NCI-H1694 (cell line): Measurements from ENCODE around the gene KRT35.

ENCODE experiments used
- DNase-seq: peaks from one replicate; lab custom pipeline; 2025; lab: John Stamatoyannopoulos, UW

The KRT35 gene

DNA sequence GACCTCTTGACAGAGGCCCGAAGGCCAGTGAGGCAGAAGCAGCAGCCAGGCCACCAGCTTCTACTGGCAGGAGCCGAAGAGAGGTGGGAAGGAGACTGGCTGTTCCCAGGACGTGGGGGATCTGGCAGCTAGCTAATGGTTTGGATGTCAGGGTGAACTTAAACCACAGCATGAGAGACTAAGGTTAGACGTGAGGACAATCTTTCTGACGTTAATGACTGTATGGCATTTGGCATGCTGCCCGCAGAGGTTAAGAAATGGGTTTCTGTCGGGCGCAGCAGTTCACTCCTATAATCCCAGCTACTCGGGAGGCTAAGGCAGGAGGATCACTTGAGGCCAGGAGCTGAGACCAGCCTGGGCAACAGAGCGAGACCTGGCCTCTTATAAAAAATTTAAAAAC, 30.8 kb upstream of the KRT35 start:
- DNase-seq = no peak

DNA sequence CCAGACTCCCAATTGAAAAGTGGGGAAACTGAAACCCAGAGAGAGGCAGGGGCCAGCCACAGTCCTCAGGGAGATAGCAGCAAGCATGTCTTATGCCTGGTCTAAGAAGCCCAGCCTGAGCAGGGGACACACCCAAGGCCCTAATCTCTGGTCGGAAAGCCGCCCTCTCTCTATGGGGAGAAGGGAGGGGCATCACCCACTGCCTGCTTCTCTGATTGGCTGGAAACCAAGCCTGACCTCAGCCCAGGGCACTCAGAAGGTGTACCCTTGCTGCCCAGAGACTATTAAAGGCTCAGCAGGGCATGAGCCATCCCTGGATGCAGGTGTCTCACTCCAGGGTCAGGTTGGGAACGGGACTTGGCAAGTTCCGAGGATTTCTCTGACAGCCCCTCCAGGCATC, 30.2 kb upstream of the KRT35 start:
- DNase-seq = no peak

DNA sequence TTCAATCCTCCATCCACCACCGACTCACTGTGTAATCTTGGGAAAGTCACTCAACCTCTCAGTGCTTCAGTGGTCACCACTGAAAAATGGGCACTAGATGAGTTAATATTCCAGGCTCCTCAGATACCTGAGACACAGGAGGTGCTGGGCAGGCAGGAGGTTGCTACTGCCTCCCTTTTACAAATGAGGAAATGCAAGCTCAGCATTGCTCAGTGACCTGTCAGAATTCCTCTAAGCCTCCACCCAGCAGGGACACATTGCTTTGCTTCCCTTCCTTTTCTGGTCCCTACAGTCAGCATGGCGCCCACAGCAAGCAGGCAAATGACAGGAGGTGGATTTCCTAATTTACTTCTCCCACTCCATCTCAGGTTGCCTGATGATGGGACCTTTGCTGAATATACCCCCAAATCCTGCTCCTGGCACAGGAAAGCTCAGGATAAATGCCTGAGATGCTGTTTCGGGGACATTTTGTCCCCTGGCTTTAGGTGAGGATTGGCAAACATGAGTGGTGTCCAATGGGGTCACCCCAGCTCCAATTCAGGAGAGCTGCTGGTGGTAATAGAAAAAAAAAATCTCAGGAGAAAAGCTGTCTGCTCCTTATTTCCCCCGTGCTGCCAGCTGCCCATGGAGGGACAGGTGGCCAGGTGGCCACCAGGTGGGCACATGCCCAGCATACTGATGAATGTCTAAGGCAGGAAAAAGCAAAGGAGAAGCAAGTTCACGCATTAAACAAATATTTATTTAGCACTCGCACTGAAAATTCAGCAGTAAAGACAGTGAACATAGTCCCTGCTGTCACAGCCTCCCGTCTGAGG, 29.5 kb upstream of the KRT35 start:
- no peak for DNase-seq

DNA sequence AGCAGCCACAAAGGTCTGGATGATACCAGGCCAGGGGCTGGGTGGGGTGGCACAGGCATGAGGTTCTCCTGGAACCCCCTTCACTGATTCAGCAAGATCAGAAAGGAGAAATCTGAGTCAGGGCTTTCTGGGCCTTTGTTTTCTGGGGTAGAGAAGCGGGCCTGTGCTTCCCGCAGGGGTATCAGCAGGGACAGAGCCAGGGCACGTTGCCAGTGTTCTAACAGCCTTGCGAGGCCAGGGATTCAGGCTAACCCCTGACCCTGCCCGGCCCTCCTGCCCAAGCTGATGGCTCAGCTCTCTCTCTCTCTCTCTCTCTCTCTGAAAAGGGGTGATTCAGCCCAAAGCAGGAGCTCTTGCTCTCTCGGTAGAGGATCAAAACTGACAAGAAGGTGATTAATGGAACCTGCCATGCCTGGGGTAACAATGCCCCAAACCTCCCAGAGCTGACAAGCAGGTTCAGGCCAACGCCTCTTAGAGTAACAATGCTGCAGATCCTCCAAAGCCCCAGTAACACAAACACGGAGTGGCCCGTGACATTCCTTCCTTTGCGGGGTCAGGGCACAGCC, 26.4 kb upstream of the KRT35 start:
- no peak for DNase-seq

DNA sequence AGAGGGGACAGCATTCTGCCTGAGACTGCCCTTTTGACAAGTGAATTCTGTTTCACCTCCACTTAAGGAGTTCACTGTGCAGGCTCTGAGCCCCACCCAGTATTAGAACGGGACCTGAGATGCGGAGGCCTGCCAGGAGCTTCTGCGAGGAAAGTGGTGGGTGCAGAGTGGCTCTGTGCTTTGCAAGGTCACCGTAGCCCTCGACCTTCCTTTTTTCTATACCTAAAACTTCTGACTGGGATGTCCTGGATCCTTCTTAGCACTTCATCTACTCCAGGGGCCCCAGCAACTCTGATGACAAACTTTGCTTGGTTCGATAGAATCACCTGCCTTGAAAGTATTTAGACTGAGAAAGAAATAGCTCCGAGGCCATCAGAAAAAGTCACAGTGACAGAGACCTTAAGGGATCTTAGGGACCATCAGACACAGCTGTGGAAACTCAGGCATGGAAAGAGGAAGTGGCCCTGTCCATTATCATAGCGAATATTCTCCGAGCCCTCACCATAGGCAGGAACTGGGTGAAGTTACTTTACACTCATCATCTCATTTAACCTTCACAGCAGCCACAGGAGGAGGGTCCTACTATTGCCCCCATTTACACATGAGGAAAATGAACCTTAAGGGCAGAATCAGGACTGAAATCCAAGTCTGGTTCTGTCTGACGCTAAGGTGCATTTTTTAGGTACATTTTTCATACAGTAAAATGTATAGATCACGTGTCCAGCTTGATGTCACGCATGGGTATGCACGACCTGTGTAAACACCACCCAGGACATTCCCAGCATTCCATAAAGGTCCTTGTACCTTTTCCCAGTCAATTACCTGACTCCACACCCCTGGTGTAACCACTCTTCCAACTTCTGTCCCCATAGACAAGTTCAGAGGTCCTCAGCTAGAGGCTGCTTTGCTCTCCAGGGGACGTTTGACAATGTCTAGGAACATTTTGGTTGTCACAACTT, 25.1 kb upstream of the KRT35 start:
- DNase-seq = no peak

DNA sequence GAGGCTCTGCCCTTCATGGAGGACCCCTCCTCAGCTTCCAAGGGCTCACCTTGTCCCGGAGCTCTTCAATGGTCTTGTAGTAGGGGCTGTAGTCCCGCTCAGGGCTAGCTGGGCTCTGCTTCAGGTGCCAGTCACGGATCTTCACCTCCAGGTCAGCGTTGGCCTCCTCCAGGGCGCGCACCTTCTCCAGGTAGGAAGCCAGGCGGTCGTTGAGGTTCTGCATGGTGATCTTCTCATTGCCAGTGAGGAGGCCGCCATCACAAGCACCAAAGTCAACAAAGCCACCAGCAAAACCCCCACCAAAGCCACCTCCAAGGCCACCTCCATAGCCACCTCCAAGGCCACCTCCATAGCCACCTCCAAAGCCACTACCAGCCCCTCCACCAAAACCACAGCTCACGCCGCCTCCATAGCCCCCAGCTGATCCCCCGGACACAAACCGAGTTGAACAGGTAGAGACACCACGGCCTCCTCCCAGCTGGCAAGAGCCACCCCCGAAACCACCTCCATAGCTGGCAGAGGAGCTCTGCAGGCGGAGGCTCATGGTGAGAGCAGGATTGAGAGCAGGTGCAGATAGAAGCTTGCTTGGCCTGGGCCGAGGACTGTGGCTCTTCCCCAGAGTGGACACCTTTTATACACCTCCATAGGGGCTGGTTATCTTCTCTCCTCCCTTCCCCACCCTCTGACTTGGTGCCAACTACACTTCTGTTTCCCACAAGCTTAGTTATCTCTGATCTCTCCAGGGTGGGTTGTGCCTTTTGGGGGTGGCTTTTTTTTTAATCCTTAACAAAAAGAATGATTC, 24.3 kb upstream of the KRT35 start, which contains the start of gene KRT13:
Gene KRT13 (minus strand): TSS at position 606 of the 802 bp plus-strand sequence. CDS start 62 bp downstream, at position 544.
- DNase-seq = no peak

DNA sequence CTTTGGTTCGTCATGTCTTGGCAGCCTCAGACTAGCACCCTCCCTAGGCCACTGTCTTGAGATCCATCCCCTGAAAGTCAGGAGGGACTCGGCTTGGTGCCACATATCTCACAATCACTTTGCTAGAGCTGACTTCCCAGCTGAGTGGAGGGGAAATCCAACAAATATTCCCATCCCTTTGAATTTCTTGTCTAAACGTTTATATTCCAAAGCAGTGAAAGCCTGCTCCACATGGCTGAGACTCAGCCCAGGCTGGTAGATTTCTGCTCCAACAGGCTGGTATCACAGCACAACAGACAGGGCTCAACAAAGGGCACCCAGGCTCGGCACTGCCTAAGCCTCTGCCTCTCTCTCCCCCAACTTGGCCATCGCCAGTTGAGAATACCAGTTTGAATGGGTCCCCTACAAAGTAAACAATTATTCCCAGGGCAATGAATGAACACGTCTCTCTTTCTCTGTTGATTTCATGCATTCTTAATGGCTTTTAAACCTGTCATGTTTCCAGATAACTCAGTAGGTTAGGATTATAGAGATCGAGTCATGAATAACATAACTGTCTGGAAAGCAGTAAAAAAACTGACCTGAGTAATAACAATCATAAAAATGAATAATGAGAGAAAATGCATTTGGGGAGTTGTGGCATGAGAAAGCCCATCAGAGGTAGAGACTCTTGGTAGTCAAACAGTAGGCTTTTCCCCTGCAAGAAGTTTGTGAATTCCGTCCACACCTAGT, 23.5 kb upstream of the KRT35 start:
- no peak for DNase-seq

DNA sequence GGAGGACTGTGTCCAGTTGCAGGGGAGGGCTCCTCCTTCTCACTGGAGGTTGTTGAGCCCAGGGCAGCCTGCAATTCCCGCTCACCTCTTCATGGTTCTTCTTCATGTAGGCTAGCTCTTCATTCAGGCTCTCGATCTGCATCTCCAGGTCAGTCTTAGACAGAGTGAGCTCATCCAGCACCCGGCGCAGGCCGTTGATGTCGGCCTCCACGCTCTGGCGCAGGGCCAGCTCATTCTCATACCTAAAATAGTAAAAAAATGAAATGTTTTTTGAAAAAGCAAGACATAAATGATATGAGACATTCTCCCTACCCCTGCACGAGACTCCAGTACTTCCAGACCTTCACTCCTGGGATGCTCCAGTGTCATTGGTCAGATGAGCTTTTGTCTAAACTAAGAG, 22.3 kb upstream of the KRT35 start:
- no peak for DNase-seq

DNA sequence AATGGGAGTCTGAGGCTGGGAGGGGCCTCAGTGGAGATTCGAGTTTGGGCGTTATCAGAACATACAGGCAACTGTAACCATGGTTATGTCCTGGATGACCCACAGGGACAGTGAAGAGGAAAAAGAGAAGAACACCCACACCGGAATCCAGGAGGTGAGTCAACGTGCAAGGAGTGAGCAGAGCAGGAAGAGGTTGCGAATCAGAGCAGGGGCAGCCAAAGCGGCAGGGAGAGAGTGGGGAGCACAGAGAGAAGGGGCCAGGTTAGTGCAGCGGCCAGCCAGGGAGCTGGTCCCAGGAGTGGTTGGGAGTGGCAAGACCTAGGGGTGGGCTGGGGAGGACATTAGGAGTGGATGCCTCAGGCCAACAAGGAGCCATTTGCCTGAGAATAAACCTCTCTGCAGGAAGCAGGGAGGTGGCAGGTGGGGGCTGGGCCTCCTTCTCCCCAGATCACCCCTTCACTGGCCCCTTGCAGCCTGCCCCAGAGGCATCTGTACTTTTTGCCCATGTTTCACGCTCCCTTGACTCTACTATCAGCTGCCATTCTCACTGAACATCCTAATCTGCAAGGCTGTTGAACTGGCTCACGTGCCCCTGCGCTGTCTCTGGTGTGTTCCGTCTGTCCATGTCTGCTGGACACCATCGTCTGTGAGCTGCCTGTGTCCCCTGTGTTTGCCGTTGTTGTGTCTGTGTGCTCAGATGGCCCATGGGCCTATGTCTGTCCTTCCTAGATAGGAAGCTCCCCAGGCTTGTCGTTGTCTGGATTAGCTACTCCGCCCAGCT, 19.4 kb upstream of the KRT35 start:
- DNase-seq = no peak

DNA sequence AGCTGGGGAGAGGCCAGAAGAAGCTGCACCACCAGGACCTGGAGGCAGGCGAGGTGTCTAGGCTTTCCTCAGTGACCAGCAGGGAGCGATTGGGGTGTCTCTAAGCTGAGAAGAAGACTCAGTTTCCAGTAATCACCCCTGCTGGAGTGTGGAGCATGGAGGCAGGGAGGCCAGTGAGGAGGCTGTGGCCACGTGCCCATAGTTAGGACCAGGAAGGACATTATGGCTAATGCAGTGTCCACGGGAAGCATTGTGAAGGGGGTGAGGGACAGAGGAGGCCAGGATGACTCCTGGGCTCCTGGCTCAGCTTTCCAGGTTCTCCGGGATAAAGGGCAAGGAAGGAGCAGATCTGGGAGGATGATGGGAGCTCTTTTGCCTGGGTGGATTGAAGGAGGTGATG, 18.8 kb upstream of the KRT35 start:
- DNase-seq = no peak

DNA sequence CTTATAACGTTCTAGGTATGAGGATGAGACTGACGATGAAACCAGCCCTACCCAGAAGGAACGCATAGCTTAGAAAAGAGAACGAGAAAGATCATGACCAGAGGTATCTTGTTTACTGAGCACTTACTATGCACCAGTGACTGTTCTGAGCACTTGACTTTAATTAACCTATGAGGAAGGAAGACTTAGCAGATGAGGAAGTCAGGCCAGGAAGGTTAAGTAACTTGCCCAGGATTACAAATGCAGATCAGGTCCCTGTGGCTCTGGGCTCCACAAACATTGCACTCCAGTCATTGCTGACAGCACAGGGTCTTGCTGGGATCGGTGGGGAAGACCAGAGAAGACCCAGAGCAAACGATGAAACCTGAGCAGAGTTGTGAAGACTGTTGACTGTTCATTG, 17.3 kb upstream of the KRT35 start:
- no peak for DNase-seq

DNA sequence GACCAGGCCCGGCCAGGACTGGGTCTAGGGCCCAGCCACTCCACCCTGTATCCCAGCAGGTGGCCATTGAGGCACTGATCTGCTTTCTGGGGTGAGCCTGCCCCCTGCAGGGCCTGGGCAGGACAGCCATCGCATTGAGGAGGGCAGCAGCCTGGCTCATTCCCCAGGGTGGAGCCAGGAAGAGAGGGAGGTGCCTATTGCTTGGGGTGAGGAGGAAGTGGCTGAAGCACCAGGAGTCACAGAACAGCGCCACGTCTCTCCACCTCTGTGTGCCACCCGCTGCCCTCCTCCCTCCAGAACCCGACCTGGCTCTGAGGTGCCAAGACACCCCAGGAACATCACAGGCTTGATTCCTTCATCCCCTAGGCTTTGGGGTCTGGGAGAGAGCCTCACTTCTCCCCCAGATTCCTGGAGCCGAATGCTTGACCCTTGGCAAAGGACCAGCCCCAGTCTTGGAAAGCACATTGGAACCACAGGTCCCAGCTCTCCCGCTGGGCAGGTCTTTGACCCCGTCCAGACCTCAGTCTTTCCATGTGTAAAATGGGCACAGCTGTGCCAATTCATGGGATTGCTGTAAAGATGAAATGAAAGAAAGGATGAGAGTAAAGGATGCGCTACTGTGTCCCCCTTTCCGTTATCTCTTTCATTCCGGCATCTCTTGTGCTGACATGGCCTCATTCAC, 16.0 kb upstream of the KRT35 start:
- DNase-seq = peak; percentile 52

DNA sequence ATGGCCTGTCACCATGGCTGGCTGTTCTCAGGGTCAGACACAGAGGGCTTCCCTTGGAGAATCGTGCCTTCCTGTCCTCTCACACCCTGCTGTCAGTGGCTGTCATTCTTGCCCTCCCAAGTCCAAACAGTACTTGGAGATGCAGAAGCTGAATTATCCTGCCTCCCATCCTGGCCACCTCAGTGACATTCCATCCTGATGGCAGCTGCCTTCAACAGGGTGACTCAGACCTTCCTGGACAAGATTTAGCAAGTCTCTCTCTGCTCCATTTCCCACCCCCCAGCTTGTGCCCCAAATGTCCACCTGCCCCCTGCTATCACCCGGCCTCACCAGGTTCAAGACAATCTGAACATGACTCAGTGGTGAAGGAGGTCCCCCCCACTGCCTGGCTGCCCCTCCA, 13.6 kb upstream of the KRT35 start:
- no peak for DNase-seq

DNA sequence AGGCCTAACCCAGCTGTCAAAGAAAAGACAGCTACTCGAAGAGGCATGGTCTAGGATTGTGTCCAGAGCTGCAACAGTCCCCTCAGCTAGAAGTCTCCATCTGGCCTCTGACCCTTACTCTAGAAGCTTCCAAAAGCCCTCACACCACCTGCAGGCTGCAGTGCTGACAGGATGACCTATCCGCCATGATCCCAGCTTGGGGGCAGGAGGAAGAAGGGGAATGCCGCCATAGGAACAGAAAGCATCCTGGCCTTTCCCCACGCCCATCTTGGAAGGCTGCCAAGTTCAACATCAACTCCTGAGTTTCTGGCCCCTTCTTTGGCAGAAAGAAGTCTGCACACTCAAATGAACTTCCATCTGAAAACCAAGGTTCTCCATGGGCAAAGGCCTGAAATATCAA, 11.8 kb upstream of the KRT35 start:
- DNase-seq = no peak

DNA sequence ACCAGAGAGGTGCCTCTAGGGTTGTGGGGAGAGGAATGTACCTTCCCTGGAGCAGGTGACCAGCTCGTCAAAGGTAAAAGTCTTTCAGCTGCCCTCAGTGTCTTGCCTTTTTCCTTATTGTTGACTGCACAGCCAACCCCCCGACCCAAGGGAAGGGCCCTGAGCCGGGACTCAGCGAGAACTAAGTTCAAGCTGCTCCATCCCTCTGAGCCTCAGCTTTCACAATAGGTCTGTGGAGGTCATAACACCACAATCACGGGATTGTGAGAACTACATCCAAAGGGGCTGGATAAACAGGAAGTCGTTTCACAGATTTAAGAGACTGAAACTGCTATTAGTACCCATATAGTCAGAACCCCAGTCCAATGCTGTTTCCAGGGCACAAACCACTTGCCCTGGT, 11.4 kb upstream of the KRT35 start:
- no peak for DNase-seq

DNA sequence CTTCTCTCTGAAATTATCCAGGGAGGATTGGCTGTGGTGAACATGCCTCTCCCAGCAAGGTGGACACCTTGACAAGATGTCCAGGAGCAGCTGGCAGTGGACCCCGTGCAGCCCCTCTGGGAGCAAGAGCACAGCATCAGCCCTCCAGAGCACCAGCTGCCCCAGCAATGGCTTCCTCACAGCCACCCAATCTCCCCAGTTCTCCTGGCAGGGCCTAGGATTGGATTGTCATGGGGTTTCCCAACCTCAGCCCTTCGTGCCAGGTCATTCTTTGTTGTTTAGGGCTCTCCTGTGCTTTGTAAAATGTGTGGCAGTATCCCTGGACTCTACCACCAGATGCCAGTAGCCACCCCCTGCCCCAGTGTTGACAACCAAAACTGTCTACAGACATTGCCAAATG, 10.5 kb upstream of the KRT35 start:
- DNase-seq = no peak

DNA sequence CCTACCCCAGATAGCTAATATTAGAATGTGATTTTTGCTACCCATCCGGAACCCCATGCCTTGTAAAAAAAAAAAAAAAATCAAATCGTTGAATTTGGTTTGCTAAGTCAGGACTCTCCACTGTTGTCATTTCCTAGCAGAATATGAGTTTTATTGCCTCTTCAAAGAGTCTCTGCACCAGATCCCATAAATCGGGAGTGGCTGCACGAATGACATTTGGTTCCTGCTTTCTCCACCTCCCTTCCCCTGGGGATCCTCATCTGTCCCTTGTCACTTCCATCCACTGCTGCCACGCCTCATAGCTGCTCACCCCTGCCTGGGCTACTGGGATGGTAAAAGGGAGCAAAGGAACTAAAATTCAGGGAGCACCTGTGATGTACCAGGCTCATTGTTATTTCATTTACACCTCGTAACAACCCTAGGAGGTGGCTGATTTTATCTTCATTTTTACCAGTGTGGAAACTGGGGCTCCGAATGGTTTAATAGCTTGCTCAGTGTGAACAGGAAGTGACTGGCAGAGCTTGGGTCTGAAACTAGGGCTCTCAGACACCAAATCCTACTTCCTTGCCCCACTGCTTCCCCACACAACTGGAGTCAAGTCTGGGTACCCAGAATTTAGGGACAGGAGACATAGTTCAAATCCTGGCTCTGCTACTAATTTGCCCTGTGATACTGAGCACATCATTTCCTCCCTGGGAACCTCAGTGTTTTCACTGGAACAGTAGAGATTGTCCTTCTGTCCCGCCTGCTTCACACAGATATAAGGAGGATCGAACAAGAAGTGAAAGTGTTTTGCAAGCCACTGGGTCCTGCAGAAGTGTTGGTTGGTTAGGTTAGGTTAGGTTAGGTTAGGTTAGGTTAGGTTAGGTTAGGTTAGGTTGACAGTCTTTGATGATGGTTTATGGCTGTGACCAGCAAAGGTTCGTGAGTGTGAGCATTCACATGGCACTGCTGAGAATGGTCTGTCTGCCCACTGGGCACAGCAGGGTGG, 9.3 kb upstream of the KRT35 start:
- DNase-seq = no peak

DNA sequence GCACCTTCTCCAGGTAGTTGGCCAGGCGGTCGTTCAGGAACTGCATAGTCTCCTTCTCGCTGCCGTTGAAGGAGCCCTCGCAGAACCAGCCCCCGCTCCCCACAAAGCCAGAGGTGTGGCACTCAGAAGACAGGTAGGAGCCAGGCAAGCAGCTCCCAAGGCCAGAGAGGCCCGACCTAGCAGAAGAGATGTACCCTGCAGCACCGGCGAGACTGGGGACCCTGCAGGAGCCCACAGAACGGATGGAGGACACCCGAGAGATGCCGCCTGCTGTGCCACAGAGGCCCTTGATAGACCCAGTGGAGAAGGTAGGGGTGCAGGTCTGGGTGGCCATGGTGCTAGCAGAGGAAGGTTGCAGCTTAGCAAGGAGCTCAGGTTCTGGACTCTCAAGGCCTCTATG, 8.6 kb upstream of the KRT35 start, which contains the start of gene KRT36:
Gene KRT36 (minus strand): TSS at position 380 of the 400 bp plus-strand sequence. CDS start 46 bp downstream, at position 334.
- no peak for DNase-seq
